ENCODE results near the gene SLC18A3. TPM values are rescaled to one million over a fixed set of nuclear protein-coding genes. Genes with fewer than 3 reads are reported as not detected.

Gene SLC18A3
- total RNA-seq, 1 donor from 2014 or later = not detected

GRCh38 chr10:49598986-49599385, 11.1 kb upstream of the SLC18A3 start:
- DNase-seq (ENCODE audit: low read depth) = no peak
- TF ChIP-seq CTCF (conservative IDR thresholded peaks at IDR 0.05; ENCODE audit: low read depth, low read length) = no peak
- no peak overlapping the region for H3K4me3 ChIP-seq (ENCODE audit: low read depth, low read length)

DNA sequence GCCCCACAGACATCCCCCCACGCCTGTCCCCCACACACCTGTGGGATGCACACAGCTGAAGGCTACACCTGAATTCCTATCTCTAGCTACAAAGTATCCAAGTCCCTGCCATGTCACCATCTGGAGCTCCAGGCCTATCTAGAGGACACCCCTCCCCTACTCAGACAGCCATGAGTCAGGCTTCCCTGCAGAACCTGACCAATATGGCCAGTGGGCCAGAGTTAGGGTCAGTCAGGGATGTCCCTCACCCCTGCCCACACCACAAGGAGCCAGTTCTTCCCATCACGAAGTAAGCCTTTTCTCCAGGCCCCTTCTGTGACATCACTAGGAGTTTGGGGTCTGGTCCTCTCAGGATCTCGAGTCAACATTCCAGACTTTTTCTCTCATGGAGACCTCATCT, 10.6 kb upstream of the SLC18A3 start:
- no peak for DNase-seq (ENCODE audit: low read depth)
- H3K4me3 ChIP-seq (ENCODE audit: low read depth, low read length) = no peak overlapping the region
- TF ChIP-seq CTCF (conservative IDR thresholded peaks at IDR 0.05; ENCODE audit: low read depth, low read length) = no peak

DNA sequence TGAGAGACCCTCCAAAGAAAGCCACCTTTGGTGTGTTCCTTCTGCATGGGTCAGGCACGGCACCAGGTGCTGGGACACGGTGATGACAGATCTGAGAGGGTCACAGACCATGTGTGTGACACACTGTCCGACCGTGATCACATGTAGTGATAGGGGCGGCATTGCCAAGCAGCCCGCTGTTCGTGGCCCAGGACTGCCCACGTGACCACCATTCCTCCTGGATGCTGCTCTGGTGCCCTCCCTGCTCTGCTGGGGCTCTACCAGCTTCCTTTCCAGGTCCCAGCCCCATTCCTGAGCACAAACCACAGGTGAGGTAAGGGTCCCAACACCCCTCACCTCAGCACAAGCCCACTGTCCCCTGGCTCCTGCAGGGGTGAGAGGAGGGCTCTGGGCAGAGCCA, 10.1 kb upstream of the SLC18A3 start:
- no peak for TF ChIP-seq CTCF (conservative IDR thresholded peaks at IDR 0.05; ENCODE audit: low read depth, low read length)
- DNase-seq (ENCODE audit: low read depth) = no peak
- no peak overlapping the region for H3K4me3 ChIP-seq (ENCODE audit: low read depth, low read length)

GRCh38 chr10:49600781-49601400, 9.2 kb upstream of the SLC18A3 start:
- TF ChIP-seq CTCF (conservative IDR thresholded peaks at IDR 0.05; ENCODE audit: low read depth, low read length) = no peak
- H3K4me3 ChIP-seq (ENCODE audit: low read depth, low read length) = no peak overlapping the region
- no peak for DNase-seq (ENCODE audit: low read depth)

GRCh38 chr10:49601857-49602256, 8.3 kb upstream of the SLC18A3 start:
- DNase-seq (ENCODE audit: low read depth) = no peak
- no peak for TF ChIP-seq CTCF (conservative IDR thresholded peaks at IDR 0.05; ENCODE audit: low read depth, low read length)
- no peak overlapping the region for H3K4me3 ChIP-seq (ENCODE audit: low read depth, low read length)

DNA sequence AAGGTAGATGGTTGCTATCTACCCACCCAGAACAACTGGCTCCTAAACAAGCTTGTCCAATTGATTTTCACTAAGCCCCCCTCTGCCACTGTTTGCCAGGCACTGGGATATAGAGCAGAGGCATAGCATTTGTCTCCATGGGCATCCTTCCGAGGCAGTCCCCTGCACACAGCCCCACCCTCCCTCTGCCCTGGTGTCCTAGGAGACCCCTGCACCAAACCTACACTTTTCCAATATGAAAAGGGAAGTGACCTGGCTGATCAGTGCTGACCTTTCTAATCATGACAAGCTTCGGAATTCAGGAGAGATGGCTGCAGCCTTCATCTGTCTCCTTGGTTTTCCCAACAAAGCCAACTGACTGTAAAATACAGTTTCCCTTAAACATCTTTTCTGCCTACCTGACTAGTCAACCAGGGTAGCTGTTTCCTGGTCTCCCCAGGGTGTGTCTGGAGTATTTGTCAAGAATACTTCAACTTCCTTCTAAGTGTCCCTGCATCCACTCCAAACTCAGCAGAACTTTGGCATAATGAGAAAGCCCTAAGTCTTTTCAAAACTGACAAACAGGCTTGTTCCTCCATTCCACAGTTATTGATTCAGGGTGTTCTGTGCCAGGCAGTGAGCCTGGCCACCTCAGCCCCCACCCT, 7.6 kb upstream of the SLC18A3 start:
- no peak for TF ChIP-seq CTCF (conservative IDR thresholded peaks at IDR 0.05; ENCODE audit: low read depth, low read length)
- no peak overlapping the region for H3K4me3 ChIP-seq (ENCODE audit: low read depth, low read length)
- no peak for DNase-seq (ENCODE audit: low read depth)

Measured in epithelial cell of proximal tubule (primary cell).